SH-SY5Y (cell line): Measurements from ENCODE around the gene ZNF276.

ENCODE experiments used
- GATA2 ChIP-seq: IDR thresholded peaks from 2 replicates; pipeline ENCODE4 v1.6.1; 2011; ENCODE audit warnings: mild to moderate bottlenecking, low read depth, low read length
- GATA3 ChIP-seq: IDR thresholded peaks from 2 replicates; pipeline ENCODE4 v1.6.1; 2011; ENCODE audit warnings: low read depth, mild to moderate bottlenecking, low read length, moderate library complexity

DNA sequence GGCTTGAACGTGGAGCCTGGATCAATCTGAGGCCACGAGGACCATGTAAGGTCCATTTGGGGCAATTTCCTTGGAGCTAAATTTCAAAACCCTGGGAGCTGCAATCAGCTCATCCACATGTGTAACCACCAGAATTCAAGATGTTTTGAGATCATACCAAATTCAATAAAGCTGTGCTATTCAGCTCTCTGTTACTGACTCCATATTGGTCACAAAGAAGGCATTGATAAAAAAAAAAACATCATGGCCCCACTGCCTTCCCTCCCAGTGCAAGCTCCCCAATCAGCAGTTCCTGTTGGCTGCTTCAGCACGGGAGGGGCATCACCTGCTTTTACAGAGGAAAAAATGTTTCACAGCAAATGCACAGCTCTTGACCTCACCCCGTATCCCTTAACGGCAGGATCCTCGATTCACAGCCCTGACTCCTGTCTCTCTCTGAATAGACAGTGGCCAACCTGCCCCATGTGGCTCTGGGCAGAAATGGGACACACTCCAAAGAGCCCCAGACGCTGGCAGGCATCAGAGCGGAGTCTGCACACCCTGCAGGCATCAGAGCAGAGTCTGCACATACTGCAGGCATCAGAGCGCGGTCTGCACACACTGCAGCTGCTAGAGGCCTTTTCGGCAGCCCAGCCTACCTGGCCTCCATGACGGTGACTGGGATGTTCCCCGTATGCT, 58.0 kb downstream of the ZNF276 start:
- TF ChIP-seq GATA3, result no peak
- no peak for TF ChIP-seq GATA2
